Right ventricle myocardium inferior (tissue), 1 donor: ENCODE measurements around the gene GNG2. TPM values are rescaled to one million over a fixed set of nuclear protein-coding genes. Genes with fewer than 3 reads are reported as not detected.

Experiments used
- ATAC-seq: fragments of 200-7000 bp; cut with Tn5 transposase; one replicate; pipeline ENCODE4 v1.9.1; 2020; ENCODE audit warnings: mild to moderate bottlenecking, moderate library complexity
- DNase-seq: peaks from one replicate; pipeline ENCODE4 v3.0.0; 2021; ENCODE audit errors: missing footprints
- intact Hi-C: fragments of 100-400 bp; cut with DNase I; formaldehyde crosslinking; loops from one replicate; pipeline ENCODE4 v1.11.0; 2022
- long read RNA-seq: library from polyadenylated mRNA; unstranded; transcript quantifications from one replicate; pipeline ENCODE4 v2.0.0, GENCODE V29; 2021
- total RNA-seq: library from RNA; stranded (reverse); fragmentation: NEBNext Ultra II Directional; extraction: Animal tissue kit (Norgen Biotek cat#: 25700); gene quantifications from one replicate; pipeline ENCODE4 v1.2.1, GENCODE V29; 2021
- donor health status: DM: no; HTN: yes; CAD: no; lungs with severe emphysema.

GNG2 gene
- 15.5 TPM for total RNA-seq
- long read RNA-seq, transcript GNG2-213 (4 exons, 2,125 nt): major isoform, 6 of 8 reads
- long read RNA-seq, partial matches to known transcripts: 0 of 8 reads
- long read RNA-seq, other reads (novel, unspliced or antisense): 1 of 8 reads

GRCh38 chr14:51860164-51860824 is at the start of gene GNG2:
Gene GNG2 (plus strand): TSS chr14:51860612. CDS start chr14:51950679, 90,067 bp downstream.
- DNase-seq (peak; percentile 95), ATAC-seq (peak; percentile 99)
- intact Hi-C loops: loop anchor here (5.0 kb wide), 1 partner anchor 117 kb away; no protein-coding TSS in a partner anchor

- intact Hi-C loops: no loop called here
These were observed 48.7 kb upstream of the GNG2 start for GRCh38 chr14:51811706-51812105.

GRCh38 chr14:51816031-51816430 is 44.4 kb upstream of the GNG2 start:
- ATAC-seq (no peak), DNase-seq (no peak)
- intact Hi-C loops: no loop called here

More at GRCh38 chr14:51811706-51812105, 48.7 kb upstream of the GNG2 start:
- ATAC-seq (no peak), DNase-seq (no peak)

- DNase-seq: no peak
- peak; percentile 60 for ATAC-seq
- intact Hi-C loops: no loop called here
These were observed 43.1 kb upstream of the GNG2 start for GRCh38 chr14:51817326-51817725.

DNA sequence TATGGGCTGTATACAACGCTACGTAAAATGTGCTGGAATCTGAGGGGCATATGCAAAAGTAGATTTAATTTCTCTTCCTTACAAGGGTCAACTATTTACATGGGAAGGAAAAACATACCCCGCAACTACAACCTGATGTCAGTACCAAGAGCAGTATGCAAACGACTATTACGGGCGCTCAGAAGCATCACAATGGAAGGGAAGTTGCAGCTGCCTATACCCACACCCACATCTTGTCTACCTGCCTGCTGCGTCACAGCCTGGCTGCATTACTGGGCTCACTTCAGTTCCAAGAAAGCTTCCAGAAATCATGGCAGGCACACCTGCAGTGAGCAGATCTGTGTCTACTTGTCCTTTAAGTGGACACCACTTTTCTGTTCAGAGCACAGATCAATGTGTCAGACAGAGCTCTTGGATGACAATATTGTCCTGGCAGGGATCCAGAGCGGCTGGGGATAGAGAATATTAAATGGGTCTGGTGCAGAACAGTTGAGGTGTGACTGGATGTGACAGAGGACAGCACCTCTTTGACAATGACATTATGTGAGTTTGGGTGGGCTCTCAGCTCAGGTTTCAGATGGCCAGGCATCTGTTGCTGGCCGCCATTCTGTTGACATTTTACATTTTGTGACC is 41.5 kb upstream of the GNG2 start:
- DNase-seq: no peak
- ATAC-seq: no peak
- intact Hi-C loops: no loop called here

- DNase-seq: no peak
- intact Hi-C loops: no loop called here
- ATAC-seq: no peak
These were observed 38.6 kb upstream of the GNG2 start for GRCh38 chr14:51821822-51822221.

- no peak for ATAC-seq
- intact Hi-C loops: no loop called here
These were observed 37.9 kb upstream of the GNG2 start for GRCh38 chr14:51822499-51822898.

GRCh38 chr14:51823706-51824105 is 36.7 kb upstream of the GNG2 start:
- ATAC-seq (no peak), DNase-seq (no peak)
- intact Hi-C loops: no loop called here

More at GRCh38 chr14:51822499-51822898, 37.9 kb upstream of the GNG2 start:
- DNase-seq: no peak

DNA sequence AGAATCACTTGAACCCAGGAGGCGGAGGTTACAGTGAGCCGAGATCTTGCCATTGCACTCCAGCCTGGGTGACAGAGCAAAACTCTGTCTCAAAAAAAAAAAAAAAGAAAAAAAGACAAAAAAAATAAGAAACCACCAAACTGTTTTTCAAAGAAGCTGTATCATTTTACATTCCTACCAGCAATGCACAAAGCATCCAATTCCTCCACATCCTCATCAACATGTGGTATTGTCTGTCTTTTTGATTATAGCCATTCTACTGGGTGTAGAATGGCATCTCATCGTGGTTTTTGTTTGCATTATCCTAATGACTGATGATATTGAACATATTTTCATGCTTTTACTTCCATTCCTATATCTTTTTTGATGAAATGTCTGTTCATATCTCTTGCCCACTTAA is 36.2 kb upstream of the GNG2 start:
- DNase-seq (no peak), ATAC-seq (no peak)
- intact Hi-C loops: no loop called here

- ATAC-seq: no peak
- intact Hi-C loops: no loop called here
- DNase-seq: no peak
These were observed 34.5 kb upstream of the GNG2 start for GRCh38 chr14:51825926-51826325.

DNA sequence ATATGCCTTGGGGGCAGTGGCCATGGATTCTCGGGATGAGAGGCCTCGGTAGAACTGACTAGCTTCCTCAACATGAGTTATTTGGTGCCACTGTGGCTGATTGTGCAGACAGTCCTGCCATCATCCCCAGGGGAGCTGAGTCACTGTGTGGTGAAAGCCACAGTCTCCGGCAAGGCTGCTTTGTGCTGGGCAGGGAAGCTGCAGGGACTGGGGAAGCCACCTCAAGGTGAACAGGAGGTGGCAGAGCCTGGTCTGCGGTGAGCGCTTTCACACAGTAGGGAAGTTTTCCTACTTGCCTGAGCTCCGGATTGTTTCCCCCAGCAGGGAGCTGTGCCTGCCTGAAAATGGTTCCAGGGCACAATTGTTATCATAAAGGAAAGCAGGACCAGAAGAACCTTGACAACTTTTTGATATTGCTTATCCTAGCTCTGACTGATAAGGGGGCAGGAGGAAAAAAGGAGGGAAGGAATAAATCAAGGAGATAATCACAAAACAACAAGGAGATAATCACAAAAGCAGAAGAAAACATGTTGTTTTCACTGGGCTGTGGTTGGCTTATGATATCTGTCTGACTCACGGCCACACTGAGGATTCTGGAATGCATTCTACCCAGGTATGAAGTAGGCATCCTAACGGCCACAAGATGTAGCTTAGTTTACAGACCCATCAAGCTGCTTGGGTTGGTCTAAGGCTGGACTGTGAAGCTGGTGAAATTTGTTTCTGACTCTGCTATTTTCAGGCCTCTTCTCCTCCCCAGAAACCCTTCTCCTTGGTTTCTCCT is 32.2 kb upstream of the GNG2 start:
- DNase-seq: peak; percentile 75
- intact Hi-C loops: no loop called here
- ATAC-seq: no peak

- ATAC-seq: no peak
- no peak for DNase-seq
- intact Hi-C loops: no loop called here
These were observed 26.2 kb upstream of the GNG2 start for GRCh38 chr14:51834240-51834639.

DNA sequence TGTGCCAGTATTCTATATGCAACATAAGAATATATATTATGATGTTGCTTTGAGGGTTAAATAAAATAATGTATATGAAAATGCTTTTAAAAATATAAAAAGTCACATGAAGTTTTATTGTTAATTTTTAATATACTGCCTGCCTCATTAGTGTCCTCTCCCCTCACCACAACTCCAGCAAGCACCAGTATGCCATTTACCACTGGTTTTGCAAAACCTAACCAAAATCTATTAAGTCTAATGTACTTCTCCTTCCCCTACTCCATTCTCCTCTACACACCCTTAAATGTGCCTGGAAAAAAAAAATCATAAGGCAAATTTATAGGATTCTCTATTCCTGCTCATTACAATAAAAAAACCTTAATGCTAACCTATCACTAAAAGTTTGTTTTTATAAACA is 24.0 kb upstream of the GNG2 start:
- ATAC-seq (no peak), DNase-seq (no peak)
- intact Hi-C loops: no loop called here

- intact Hi-C loops: no loop called here
- DNase-seq: no peak
- no peak for ATAC-seq
These were observed 16.1 kb upstream of the GNG2 start for GRCh38 chr14:51844081-51844881.

- intact Hi-C loops: no loop called here
- DNase-seq: no peak
- ATAC-seq: no peak
These were observed 14.6 kb upstream of the GNG2 start for GRCh38 chr14:51845811-51846210.

DNA sequence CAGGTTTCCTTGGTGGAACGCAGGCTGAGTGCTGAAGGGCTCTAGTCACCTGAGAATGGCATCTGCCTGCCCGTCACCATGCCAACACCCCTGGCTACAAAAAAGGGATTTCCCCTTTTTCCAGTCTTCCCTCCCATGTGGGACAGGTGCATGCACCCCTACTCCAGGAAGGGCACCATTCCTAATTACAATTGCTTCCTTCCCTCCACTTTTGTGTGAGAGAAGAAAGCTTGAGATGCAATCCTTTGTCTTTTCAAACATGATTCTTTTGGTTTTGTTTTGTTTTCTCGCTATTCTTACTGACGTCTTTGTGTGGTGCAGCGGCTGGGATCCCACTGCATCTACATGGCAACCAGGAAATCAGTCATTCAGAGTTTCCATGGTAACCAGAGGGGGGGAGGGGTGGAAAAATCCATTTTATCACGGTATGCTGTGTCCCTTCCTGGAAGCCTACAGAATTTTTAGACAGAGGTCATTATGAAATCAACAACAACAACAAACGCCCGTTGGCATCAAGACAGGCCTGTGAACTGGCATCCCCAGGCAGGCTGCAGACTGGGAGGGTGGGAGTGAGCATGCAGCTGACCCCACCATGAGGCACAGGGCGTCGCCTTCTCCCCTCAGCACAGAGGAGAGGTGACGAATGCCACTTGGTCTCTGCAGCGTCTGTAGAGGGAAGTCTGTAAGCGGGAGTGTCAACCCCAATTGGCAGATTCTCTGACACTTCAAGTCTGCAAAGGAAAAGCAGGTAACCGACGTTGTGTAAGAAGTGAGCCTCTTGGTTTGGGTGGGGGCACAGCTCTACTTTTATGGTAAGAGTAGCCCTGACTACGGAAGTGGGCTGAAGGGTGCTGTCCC is 13.6 kb upstream of the GNG2 start:
- ATAC-seq: peak; percentile 62
- intact Hi-C loops: no loop called here
- DNase-seq: peak; percentile 73

DNA sequence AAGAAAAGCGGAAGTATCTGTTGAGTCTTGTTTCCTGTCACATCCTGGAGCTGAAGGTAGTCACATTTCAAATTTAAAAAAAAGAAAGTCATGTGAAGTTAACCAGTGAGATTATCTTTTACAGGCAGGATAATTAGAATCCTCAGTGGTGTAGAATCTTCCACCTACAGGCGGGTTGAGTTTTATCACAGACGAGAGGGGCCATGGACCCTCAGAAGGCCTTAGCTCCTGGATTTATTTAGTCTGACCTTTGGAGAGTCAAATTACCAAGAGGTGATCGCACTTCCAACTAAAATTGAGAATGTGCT is 13.0 kb upstream of the GNG2 start:
- no peak for DNase-seq
- intact Hi-C loops: no loop called here

GRCh38 chr14:51848120-51848519 is 12.3 kb upstream of the GNG2 start:
- DNase-seq: no peak
- ATAC-seq: no peak
- intact Hi-C loops: no loop called here

More for the DNA sequence above, 13.0 kb upstream of the GNG2 start:
- ATAC-seq: no peak
